WTC11 (cell line): Measurements from ENCODE around the gene CAMK2D.

ENCODE experiments used
- TEAD4 ChIP-seq: sonication (generic); formaldehyde crosslinking; IDR thresholded peaks from 2 replicates; pipeline ENCODE4 v1.8.0; 2022; ENCODE audit warnings: mild to moderate bottlenecking, missing genetic modification reagents
- TF ChIP-seq, protein P1 (sequence below): sonication (generic); formaldehyde crosslinking; conservative IDR thresholded peaks from 2 replicates; pipeline ENCODE4 v1.8.1; 2022; ENCODE audit warnings: mild to moderate bottlenecking, missing genetic modification reagents

DNA sequence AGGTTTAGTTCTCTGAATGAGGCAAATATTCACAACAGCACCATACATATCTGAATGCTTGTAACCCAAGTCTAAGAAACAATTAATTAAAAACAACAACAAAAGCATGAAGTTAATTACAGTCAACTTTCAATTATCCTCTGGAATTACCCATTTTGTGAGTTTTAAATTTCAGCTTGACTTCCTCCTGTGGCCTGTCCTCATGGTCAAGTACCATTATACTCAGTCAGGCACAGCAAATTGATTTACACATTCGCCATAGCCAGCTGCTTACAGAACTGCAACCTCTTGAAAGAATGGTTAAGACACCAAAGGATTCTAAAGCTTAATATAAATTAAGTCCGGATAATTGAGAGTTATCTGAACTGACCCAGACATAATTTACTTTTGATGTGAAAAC, 306.5 kb downstream of the CAMK2D start:
- TF ChIP-seq, protein P1, sequence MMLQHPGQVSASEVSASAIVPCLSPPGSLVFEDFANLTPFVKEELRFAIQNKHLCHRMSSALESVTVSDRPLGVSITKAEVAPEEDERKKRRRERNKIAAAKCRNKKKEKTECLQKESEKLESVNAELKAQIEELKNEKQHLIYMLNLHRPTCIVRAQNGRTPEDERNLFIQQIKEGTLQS (CRISPR knock-in tag): no peak
- no peak for TF ChIP-seq TEAD4 (CRISPR knock-in tag)
